DND-41 (cell line): Measurements from ENCODE around the gene PUM1.

Experiments used
- ATAC-seq: fragments of 200-7000 bp; cut with Tn5 transposase; 3 replicates; pipeline ENCODE4 v1.9.1; 2021; ENCODE audit warnings: low read depth; ENCODE audit not compliant: insufficient read depth
- DNase-seq: peaks from one replicate; pipeline ENCODE4 v3.0.0-alpha.2; 2020
- H2AFZ ChIP-seq: 2 replicates; pipeline ENCODE4 v1.6.0; 2012; ENCODE audit warnings: low read depth, low read length
- H3K27ac ChIP-seq: 2 replicates; pipeline ENCODE4 v1.5.1; 2012; ENCODE audit warnings: low read length, inconsistent platforms
- H3K27me3 ChIP-seq: fragments of 200-600 bp; sonication (generic); 2 replicates; pipeline ENCODE4 v1.6.0; 2012; ENCODE audit warnings: low read length, mild to moderate bottlenecking, inconsistent platforms; ENCODE audit not compliant: insufficient read depth, poor library complexity
- H3K36me3 ChIP-seq: 2 replicates; pipeline ENCODE4 v1.5.1; 2012; ENCODE audit warnings: low read length, inconsistent platforms; ENCODE audit not compliant: insufficient read depth
- H3K4me1 ChIP-seq: 2 replicates; pipeline ENCODE4 v1.5.1; 2012; ENCODE audit warnings: mild to moderate bottlenecking, low read length; ENCODE audit not compliant: insufficient read depth
- H3K4me2 ChIP-seq: 2 replicates; pipeline ENCODE4 v1.6.0; 2012; ENCODE audit warnings: mild to moderate bottlenecking, moderate library complexity, low read length, inconsistent platforms; ENCODE audit not compliant: insufficient read depth
- H3K4me3 ChIP-seq, 2 experiments: fragments of 200-600 bp in 1 of 2; shearing (Covaris generic) in 1 of 2; 2 replicates each; pipeline ENCODE4 v1.5.1; 2012 to 2016; ENCODE audit warnings: inconsistent platforms in 2 of 2, low read length in 2 of 2, mild to moderate bottlenecking in 2 of 2, low read depth in 1 of 2, moderate library complexity in 1 of 2
- H3K79me2 ChIP-seq: 2 replicates; pipeline ENCODE4 v1.6.0; 2012; ENCODE audit warnings: low read length, inconsistent platforms; ENCODE audit not compliant: insufficient read depth
- H3K9ac ChIP-seq: 2 replicates; pipeline ENCODE4 v1.6.0; 2012; ENCODE audit warnings: low read depth, mild to moderate bottlenecking, inconsistent platforms, low read length, moderate library complexity
- H3K9me3 ChIP-seq: 2 replicates; pipeline ENCODE4 v1.5.1; 2012; ENCODE audit warnings: low read length, moderate library complexity, mild to moderate bottlenecking, inconsistent platforms; ENCODE audit not compliant: insufficient read depth, severe bottlenecking
- H4K20me1 ChIP-seq: 2 replicates; pipeline ENCODE4 v1.6.0; 2012; ENCODE audit warnings: low read length; ENCODE audit not compliant: insufficient read depth
- EZH2 ChIP-seq: IDR thresholded peaks from 3 replicates; pipeline ENCODE4 v1.6.1; 2012; ENCODE audit warnings: borderline replicate concordance, low read depth, mild to moderate bottlenecking, moderate library complexity, low read length, inconsistent platforms; ENCODE audit not compliant: severe bottlenecking
- TF ChIP-seq, protein P1 (sequence below): IDR thresholded peaks from 2 replicates; pipeline ENCODE4 v1.5.1; 2012; ENCODE audit warnings: borderline replicate concordance, low read length, moderate library complexity, mild to moderate bottlenecking; ENCODE audit not compliant: poor library complexity, severe bottlenecking; ENCODE audit errors: extremely low read depth

The PUM1 gene

GRCh38 chr1:31038360-31038759, 27.2 kb downstream of the PUM1 start:
- H3K9ac ChIP-seq: no peak overlapping the region
- no peak for TF ChIP-seq EZH2
- TF ChIP-seq, protein P1, sequence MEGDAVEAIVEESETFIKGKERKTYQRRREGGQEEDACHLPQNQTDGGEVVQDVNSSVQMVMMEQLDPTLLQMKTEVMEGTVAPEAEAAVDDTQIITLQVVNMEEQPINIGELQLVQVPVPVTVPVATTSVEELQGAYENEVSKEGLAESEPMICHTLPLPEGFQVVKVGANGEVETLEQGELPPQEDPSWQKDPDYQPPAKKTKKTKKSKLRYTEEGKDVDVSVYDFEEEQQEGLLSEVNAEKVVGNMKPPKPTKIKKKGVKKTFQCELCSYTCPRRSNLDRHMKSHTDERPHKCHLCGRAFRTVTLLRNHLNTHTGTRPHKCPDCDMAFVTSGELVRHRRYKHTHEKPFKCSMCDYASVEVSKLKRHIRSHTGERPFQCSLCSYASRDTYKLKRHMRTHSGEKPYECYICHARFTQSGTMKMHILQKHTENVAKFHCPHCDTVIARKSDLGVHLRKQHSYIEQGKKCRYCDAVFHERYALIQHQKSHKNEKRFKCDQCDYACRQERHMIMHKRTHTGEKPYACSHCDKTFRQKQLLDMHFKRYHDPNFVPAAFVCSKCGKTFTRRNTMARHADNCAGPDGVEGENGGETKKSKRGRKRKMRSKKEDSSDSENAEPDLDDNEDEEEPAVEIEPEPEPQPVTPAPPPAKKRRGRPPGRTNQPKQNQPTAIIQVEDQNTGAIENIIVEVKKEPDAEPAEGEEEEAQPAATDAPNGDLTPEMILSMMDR: no peak
- H3K36me3 ChIP-seq: peaks cover 74% of the 10 kb centered on the region
- DNase-seq (no peak), ATAC-seq (no peak)
- H3K9me3 ChIP-seq: no peaks in the 10 kb centered on the region
- H3K4me3 ChIP-seq: no peak overlapping the region
- H3K79me2 ChIP-seq: peaks cover 100% of the 10 kb centered on the region
- no peak overlapping the region for H3K27ac ChIP-seq
- H3K4me2 ChIP-seq: no peak overlapping the region
- H2AFZ ChIP-seq: no peak overlapping the region
- no peaks in the 10 kb centered on the region for H3K4me1 ChIP-seq
- no peaks in the 10 kb centered on the region for H3K27me3 ChIP-seq
- peaks cover 91% of the 10 kb centered on the region for H4K20me1 ChIP-seq

- H3K9me3 ChIP-seq: no peaks in the 10 kb centered on the region
- H3K4me3 ChIP-seq: no peak overlapping the region
- peaks cover 100% of the 10 kb centered on the region for H3K79me2 ChIP-seq
- DNase-seq (no peak), ATAC-seq (0 out of 3 replicates have a peak, but pooled peaks have one; percentile 22)
- H2AFZ ChIP-seq: no peak overlapping the region
- H3K4me1 ChIP-seq: no peaks in the 10 kb centered on the region
- H3K27me3 ChIP-seq: no peaks in the 10 kb centered on the region
- no peak overlapping the region for H3K4me2 ChIP-seq
- H3K27ac ChIP-seq: no peak overlapping the region
- peaks cover 65% of the 10 kb centered on the region for H3K36me3 ChIP-seq
- peaks cover 94% of the 10 kb centered on the region for H4K20me1 ChIP-seq
- no peak overlapping the region for H3K9ac ChIP-seq
- TF ChIP-seq, protein P1: no peak
- no peak for TF ChIP-seq EZH2
Measured at GRCh38 chr1:31036749-31037500, 28.6 kb downstream of the PUM1 start.

DNA sequence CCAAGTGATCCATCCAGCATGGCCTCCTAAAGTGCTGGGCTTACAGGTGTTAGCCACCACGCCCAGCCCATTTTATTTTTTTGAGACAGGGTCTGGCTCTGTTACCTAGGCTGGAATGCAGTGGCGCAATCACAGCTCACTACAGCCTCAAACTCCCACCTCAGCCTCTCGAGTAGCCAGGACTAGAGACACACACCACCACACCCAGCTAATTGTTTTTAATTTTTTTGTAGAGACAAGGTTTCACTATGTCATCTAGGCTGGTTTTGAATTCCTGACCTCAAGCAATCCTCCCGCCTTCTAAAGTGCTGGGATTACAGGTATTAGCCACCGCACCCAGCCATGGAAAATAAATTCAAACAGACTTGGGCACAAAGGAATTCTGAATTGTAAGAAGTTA, 31.9 kb downstream of the PUM1 start:
- Histone ChIP-seq H3K36me3 (peaks cover 74% of the 10 kb centered on the region), H3K79me2 (peaks cover 100% of the 10 kb centered on the region), H2AFZ (no peak overlapping the region), H3K9me3 (no peaks in the 10 kb centered on the region), H3K4me1 (no peaks in the 10 kb centered on the region), H3K4me3 (no peak overlapping the region), H3K27me3 (no peaks in the 10 kb centered on the region), H3K27ac (no peak overlapping the region), H3K4me2 (no peak overlapping the region), H4K20me1 (peaks cover 98% of the 10 kb centered on the region), H3K9ac (no peak overlapping the region)
- no peak for TF ChIP-seq EZH2
- TF ChIP-seq, protein P1: no peak
- DNase-seq: no peak
- no peak for ATAC-seq

GRCh38 chr1:31032266-31032665, 33.3 kb downstream of the PUM1 start:
- Histone ChIP-seq H2AFZ (no peak overlapping the region), H3K4me3 (no peak overlapping the region), H3K79me2 (peaks cover 100% of the 10 kb centered on the region), H3K4me1 (no peaks in the 10 kb centered on the region), H3K27me3 (no peaks in the 10 kb centered on the region), H3K27ac (no peak overlapping the region), H4K20me1 (peaks cover 96% of the 10 kb centered on the region), H3K9ac (no peak overlapping the region), H3K9me3 (no peaks in the 10 kb centered on the region), H3K4me2 (no peak overlapping the region), H3K36me3 (peaks cover 72% of the 10 kb centered on the region)
- no peak for DNase-seq
- TF ChIP-seq, protein P1: no peak
- no peak for TF ChIP-seq EZH2
- no peak for ATAC-seq
